Keratinocyte (primary cell): Measurements from ENCODE around the gene GLI3. TPM values are rescaled to one million over a fixed set of nuclear protein-coding genes. Genes with fewer than 3 reads are reported as not detected.
A peak's percentile ranks its signal among the peaks of the same experiment; 100 is the strongest.

Experiments used
- DNase-seq: peaks from one replicate; pipeline ENCODE4 v3.0.0-alpha.2; 2011; ENCODE audit warnings: low read depth, missing footprints, low spot score
- FAIRE-seq: peaks from 2 replicates; lab custom pipeline; 2011; peaks lifted over from hg19 to GRCh38; lab: Jason Lieb, UNC
- H2AFZ ChIP-seq: 2 replicates; pipeline ENCODE4 v1.6.0; 2012; ENCODE audit warnings: low read length, control low read depth, inconsistent platforms; ENCODE audit not compliant: control insufficient read depth
- H3K27ac ChIP-seq: 2 replicates; pipeline ENCODE4 v1.5.1; 2011; ENCODE audit warnings: low read length; ENCODE audit not compliant: control insufficient read depth, insufficient read depth
- H3K27me3 ChIP-seq: 3 replicates; pipeline ENCODE4 v1.6.0; 2011; ENCODE audit warnings: low read length; ENCODE audit not compliant: control insufficient read depth, insufficient read depth; ENCODE audit errors: extremely low read depth
- H3K36me3 ChIP-seq, 2 experiments: 2 replicates in 1 of 2; 3 replicates in 1 of 2; pipeline ENCODE4 v1.5.1; 2011; ENCODE audit warnings: low read length in 2 of 2, mild to moderate bottlenecking in 1 of 2; ENCODE audit not compliant: control insufficient read depth in 2 of 2, insufficient read depth in 2 of 2; ENCODE audit errors: extremely low read depth in 1 of 2
- H3K4me1 ChIP-seq: 3 replicates; pipeline ENCODE4 v1.5.1; 2011; ENCODE audit warnings: low read length; ENCODE audit not compliant: control insufficient read depth, insufficient read depth; ENCODE audit errors: extremely low read depth
- H3K4me2 ChIP-seq: 3 replicates; pipeline ENCODE4 v1.6.0; 2011; ENCODE audit warnings: low read depth, low read length; ENCODE audit not compliant: control insufficient read depth, insufficient read depth; ENCODE audit errors: extremely low read depth
- H3K4me3 ChIP-seq, 3 experiments: fragments of 200-600 bp in 1 of 3; sonication (generic) in 1 of 3; 2 replicates in 2 of 3; 3 replicates in 1 of 3; pipeline ENCODE4 v1.5.1; 2011 to 2016; ENCODE audit warnings: low read length in 3 of 3, mild to moderate bottlenecking in 3 of 3, control low read depth in 2 of 3, inconsistent platforms in 1 of 3, low read depth in 1 of 3, mixed read lengths in 1 of 3, mixed run types in 1 of 3, moderate library complexity in 1 of 3; ENCODE audit not compliant: control insufficient read depth in 2 of 3, insufficient read depth in 2 of 3; ENCODE audit errors: extremely low read depth in 1 of 3
- H3K79me2 ChIP-seq: 2 replicates; pipeline ENCODE4 v1.6.0; 2012; ENCODE audit warnings: low read length; ENCODE audit not compliant: control insufficient read depth, insufficient read depth
- H3K9ac ChIP-seq: 3 replicates; pipeline ENCODE4 v1.6.0; 2011; ENCODE audit warnings: low read length; ENCODE audit not compliant: control insufficient read depth, insufficient read depth; ENCODE audit errors: extremely low read depth
- H3K9me1 ChIP-seq: 3 replicates; pipeline ENCODE4 v1.6.0; 2011; ENCODE audit warnings: low read length; ENCODE audit not compliant: control insufficient read depth, insufficient read depth; ENCODE audit errors: extremely low read depth
- H3K9me3 ChIP-seq: 2 replicates; pipeline ENCODE4 v1.5.1; 2012; ENCODE audit warnings: low read depth, low read length; ENCODE audit not compliant: control insufficient read depth
- H4K20me1 ChIP-seq: 3 replicates; pipeline ENCODE4 v1.6.0; 2011; ENCODE audit warnings: low read length; ENCODE audit not compliant: control insufficient read depth, insufficient read depth; ENCODE audit errors: extremely low read depth
- EZH2 ChIP-seq: IDR thresholded peaks from one replicate; pipeline ENCODE4 v1.6.1; 2012; ENCODE audit warnings: inconsistent platforms, mild to moderate bottlenecking, low read length, moderate library complexity
- dilution Hi-C: fragments of 300-500 bp; cut with MboI; formaldehyde crosslinking; loops from one replicate; pipeline ENCODE4 v1.7.0; 2020; ENCODE audit warnings: low sequenced_read_pairs; ENCODE audit not compliant: extremely low pct_ligation_motif_present
- polyA plus RNA-seq, 5 experiments: library from polyadenylated mRNA; depleted of rRNA in 3 of 5; stranded (reverse) in 3 of 5; stranded (forward) in 1 of 5; unstranded in 1 of 5; fragments of >200 nt; gene quantifications; 1 replicate in 1 of 5; 2 replicates in 3 of 5; 3 replicates in 1 of 5; pipeline versions ENCODE4 v1.2.1 to v1.2.3, GENCODE V29; 2011 to 2012; ENCODE audit warnings: missing spikeins in 2 of 5, low read depth in 1 of 5, low replicate concordance in 1 of 5
- TF ChIP-seq, protein P1 (sequence below), 3 experiments: IDR thresholded peaks in 1 of 3; conservative IDR thresholded peaks in 1 of 3; optimal IDR thresholded peaks in 1 of 3; 2 replicates in 2 of 3; 3 replicates in 1 of 3; pipeline versions ENCODE3 to v1.5.1; 2011; ENCODE audit warnings: low read length in 3 of 3, mild to moderate bottlenecking in 3 of 3, moderate library complexity in 2 of 3, control low read depth in 1 of 3, inconsistent platforms in 1 of 3; ENCODE audit not compliant: insufficient read depth in 2 of 3; ENCODE audit errors: extremely low read depth in 1 of 3

Gene GLI3
- polyA plus RNA-seq, 1 donor (not counting 4 experiments of a cell fraction or from before 2014, with no cell fraction given), result 3.6 TPM

GRCh38 chr7:41969561-41970105 lies 267.4 kb downstream of the GLI3 start:
- FAIRE-seq (no peak), DNase-seq (no peak)
- H3K9me1 ChIP-seq, result no peaks in the 10 kb centered on the region
- no peak overlapping the region for H3K4me3 ChIP-seq
- H3K27ac ChIP-seq, result no peak overlapping the region
- H2AFZ ChIP-seq, result no peak overlapping the region
- peaks cover 21 to 27% of the 10 kb centered on the region in 2 experiments for H3K36me3 ChIP-seq
- H3K4me1 ChIP-seq, result no peaks in the 10 kb centered on the region
- no peaks in the 10 kb centered on the region for H3K9me3 ChIP-seq
- no peak overlapping the region for H3K9ac ChIP-seq
- H3K79me2 ChIP-seq, result no peaks in the 10 kb centered on the region
- no peak overlapping the region for H3K4me2 ChIP-seq
- H4K20me1 ChIP-seq, result no peaks in the 10 kb centered on the region
- no peaks in the 10 kb centered on the region for H3K27me3 ChIP-seq
- no peak for TF ChIP-seq EZH2
- TF ChIP-seq, protein P1, sequence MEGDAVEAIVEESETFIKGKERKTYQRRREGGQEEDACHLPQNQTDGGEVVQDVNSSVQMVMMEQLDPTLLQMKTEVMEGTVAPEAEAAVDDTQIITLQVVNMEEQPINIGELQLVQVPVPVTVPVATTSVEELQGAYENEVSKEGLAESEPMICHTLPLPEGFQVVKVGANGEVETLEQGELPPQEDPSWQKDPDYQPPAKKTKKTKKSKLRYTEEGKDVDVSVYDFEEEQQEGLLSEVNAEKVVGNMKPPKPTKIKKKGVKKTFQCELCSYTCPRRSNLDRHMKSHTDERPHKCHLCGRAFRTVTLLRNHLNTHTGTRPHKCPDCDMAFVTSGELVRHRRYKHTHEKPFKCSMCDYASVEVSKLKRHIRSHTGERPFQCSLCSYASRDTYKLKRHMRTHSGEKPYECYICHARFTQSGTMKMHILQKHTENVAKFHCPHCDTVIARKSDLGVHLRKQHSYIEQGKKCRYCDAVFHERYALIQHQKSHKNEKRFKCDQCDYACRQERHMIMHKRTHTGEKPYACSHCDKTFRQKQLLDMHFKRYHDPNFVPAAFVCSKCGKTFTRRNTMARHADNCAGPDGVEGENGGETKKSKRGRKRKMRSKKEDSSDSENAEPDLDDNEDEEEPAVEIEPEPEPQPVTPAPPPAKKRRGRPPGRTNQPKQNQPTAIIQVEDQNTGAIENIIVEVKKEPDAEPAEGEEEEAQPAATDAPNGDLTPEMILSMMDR (optimal IDR thresholded peaks at IDR 0.05 in 1 of 3, IDR thresholded peaks at IDR 0.05 in 1 of 3, conservative IDR thresholded peaks at IDR 0.05 in 1 of 3; ENCODE audit: extremely low read depth in 1 of 3, insufficient read depth in 2 of 3, low read length in 3 of 3), result no peak
- dilution Hi-C loops, result no loop called here

GRCh38 chr7:41967156-41967555 lies 269.9 kb downstream of the GLI3 start:
- Histone ChIP-seq H3K4me1 (no peaks in the 10 kb centered on the region), H3K27me3 (no peaks in the 10 kb centered on the region), H3K27ac (no peak overlapping the region), H3K4me3 (no peak overlapping the region), H3K4me2 (no peak overlapping the region), H2AFZ (no peak overlapping the region), H3K9me3 (no peaks in the 10 kb centered on the region), H3K79me2 (no peaks in the 10 kb centered on the region), H3K9me1 (no peaks in the 10 kb centered on the region), H3K9ac (no peak overlapping the region), H3K36me3 (peaks cover 21% of the 10 kb centered on the region in 2 experiments), H4K20me1 (no peaks in the 10 kb centered on the region)
- dilution Hi-C loops, result no loop called here
- no peak for DNase-seq
- FAIRE-seq, result peak; percentile 63
- TF ChIP-seq, protein P1 (optimal IDR thresholded peaks at IDR 0.05 in 1 of 3, IDR thresholded peaks at IDR 0.05 in 1 of 3, conservative IDR thresholded peaks at IDR 0.05 in 1 of 3; ENCODE audit: extremely low read depth in 1 of 3, insufficient read depth in 2 of 3, low read length in 3 of 3), result no peak
- no peak for TF ChIP-seq EZH2
